GM21717 (cell line): ENCODE data around the gene CHD1.

Experiments
- ATAC-seq: cut with Tn5 transposase; IDR thresholded peaks from one replicate; pipeline ENCODE4 v1.9.1; 2021; ENCODE audit warnings: mild to moderate bottlenecking, moderate library complexity; ENCODE audit not compliant: unreplicated experiment

The CHD1 gene

DNA sequence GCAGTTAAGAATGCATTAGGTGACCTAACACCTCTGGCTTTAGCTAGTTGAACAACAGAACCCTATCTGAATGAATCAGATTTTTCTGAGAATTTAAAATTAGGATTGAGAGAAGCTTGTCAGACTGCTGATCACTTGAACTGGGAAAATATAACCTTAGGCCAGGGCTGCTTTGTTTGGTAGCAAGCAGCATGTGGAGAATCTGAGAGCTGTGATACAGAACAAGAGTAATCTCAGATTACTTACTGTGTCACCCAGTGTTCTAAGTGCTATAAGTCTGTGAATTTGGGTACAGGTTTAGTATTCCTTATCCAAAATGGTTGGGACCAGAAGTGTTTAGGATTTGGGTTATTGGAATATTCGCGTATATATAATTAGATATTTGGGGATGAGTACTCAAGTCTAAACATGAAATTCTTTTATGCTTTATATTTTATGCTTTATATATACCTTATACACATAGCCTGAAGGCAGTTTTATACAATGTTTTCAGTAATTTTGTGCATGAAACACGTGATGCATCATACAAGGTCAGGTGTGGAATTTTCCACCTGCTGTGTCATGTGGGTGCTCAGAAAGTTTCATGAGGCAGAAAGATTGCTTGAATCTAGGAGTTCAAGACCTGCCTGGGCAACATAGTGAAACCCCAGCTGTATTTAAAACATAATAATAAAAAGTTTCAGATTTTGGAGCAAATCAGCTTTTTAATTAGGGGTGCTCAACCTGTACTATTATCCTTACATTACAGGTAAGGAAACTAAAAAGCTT lies 8.3 kb upstream of the CHD1 start:
- ATAC-seq = no peak

DNA sequence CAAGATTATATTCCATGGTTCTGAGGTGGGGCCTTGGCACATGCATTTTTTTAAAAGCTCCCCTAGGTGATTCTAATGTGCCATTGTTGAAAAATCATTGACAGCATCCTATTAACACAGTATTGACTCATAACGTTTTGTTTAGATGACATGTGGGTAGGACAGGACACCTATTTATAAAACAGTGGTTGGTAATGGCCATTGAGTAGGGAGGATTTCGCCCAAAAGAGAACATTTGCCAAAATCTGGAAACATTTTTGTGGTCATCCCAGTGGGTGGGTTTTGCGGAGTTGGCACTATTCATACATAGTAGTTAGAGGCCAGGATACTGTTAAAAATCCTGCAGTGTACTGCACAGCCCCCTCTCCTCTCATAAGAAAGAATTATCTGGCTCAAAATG lies 6.4 kb upstream of the CHD1 start:
- ATAC-seq = no peak

DNA sequence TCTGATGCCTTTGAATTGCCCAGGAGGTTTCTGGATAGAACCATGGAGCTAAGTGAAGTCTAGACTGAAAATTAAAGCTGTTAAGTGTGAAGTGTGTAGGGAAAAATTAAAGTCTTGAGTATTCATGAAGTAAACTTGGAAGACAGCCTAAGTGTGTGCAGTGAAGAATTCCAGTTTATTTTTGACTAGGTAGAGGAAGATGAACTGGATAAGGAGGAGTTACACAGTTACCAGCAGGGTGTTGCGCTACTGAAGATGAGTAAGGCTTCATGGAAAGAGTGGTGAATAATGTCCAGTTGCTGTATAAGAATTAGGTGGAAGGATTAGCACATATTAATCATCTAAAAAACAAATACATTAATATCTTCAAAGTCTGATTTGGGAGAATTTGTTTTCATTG lies 5.7 kb upstream of the CHD1 start:
- no peak for ATAC-seq

DNA sequence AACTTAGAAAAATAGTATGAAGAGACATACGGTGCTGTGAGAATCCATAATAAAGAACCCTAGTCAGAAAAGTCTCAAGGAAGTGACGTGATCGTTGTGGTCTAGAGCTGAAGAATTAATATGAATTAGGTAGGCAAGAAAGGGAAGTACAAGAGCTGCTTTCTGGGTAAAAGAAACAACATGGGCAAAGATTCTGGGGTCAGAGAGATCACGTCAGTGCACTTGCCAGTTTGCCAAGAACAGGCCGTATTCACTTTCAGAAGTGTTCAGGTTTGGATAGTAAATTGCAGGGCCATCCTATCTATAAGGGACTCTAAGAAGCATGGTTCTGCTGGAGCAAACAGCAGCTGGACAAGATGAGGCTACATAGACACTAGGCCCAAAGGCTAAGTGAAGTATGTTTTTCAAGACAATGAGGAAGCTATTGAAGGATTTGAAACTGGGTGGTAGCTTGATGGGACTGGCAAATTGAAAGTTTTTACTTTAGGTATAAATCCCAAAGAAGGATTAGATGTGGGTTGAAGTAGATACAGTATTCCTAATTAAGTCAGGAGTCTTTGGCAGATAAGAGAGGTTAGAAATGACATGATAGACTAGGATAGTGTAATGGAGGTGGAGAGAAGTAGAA lies 4.8 kb upstream of the CHD1 start:
- peak; percentile 31 for ATAC-seq

GRCh38 chr5:98930972-98931762 lies 2.4 kb upstream of the CHD1 start:
- no peak for ATAC-seq

GRCh38 chr5:98929710-98930298 lies 997 bp upstream of the CHD1 start:
- ATAC-seq = no peak

DNA sequence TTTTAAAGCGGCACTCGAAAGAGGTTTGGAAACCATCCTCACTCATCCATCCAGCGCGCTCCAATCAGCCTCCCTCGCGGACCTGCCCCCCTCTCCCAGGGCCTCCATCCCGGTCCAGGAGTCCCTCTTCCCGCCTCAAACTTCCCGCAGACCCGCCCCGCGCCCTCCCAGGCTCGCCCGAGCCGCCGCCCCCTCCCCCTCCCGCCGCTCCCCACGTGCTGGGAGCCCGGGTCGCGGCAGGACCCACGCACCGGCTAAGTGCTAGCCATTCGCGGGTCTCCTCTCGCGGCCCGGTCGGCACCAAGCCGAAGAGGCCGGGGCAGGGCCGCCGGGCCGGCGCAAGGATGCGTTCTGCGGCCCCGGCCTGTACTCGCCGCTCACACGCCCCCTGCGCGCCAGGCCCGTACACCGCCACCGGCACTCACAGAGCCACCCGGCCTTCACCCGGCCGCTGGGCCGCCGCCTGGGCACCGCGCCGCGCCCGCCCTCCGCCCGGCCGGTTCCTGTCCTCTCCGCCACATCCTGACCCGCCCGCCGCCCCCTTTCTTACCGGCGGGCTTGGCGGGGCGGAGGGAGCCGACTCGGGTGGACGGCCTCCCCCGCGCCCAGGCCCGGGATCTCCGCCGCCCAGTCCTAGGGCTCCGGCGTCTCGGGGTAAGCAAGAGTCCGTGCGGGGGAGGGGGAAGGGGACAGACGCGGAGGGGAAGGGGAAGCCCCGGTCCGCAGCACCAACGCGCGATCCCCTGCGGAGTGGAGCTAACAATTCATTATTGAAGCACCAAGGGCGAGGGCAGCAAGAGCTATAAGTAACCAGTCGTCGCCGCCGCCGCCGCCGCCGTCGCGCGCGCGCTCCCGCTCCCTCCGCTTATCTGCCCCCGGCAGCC lies 576 bp downstream of the CHD1 start:
- ATAC-seq = peak; percentile 28

- ATAC-seq = peak; percentile 18
Measured at GRCh38 chr5:98927242-98927988, 1.4 kb downstream of the CHD1 start.

- ATAC-seq = no peak
Measured at GRCh38 chr5:98923966-98924365, 4.8 kb downstream of the CHD1 start.

DNA sequence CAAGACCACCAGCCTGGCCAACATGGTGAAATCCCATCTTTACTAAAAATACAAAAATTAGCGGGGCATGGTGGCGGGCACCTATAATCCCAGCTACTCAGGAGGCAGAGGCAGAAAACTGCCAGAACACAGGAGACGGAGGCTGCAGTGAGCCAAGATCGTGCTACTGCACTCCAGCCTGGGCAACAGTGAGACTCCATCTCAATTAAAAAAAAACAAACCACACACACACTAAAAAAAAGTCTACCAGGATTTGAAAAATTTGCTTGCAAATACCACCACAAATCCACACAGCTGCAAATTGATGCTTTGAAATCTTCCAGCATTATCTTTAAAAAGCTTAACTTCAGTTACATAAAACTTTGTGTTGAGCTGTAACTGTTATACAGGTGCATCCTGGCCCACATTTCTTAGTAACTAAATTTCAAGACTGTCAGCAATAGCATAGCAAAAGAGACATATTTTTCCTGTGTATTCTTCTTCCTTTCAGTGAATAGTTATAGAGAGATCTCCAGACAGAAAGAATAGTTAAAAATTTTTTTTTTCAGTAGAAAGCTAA lies 6.8 kb downstream of the CHD1 start:
- ATAC-seq = no peak

- ATAC-seq = peak; percentile 54
Measured at GRCh38 chr5:98917433-98917832, 11.4 kb downstream of the CHD1 start.

DNA sequence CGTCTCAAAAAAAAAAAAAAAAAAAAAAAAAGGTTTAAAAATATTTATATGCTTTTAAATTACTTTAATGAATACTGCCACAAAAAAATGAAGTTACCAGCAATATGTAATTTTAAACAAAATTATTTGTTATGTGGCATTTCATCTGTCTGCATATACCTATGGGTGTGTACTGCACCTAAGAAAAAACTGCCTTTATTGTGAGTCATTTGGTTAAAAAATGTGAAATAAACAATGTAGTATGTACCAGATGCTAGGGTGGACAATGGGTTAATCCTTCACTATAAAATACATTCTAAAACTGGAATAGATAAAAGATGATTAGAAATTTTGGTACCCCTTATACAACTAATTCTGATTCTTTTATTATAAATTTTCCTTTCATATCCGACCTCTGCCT lies 12.3 kb downstream of the CHD1 start:
- ATAC-seq = no peak

- no peak for ATAC-seq
Measured at GRCh38 chr5:98913911-98914310, 14.9 kb downstream of the CHD1 start.

DNA sequence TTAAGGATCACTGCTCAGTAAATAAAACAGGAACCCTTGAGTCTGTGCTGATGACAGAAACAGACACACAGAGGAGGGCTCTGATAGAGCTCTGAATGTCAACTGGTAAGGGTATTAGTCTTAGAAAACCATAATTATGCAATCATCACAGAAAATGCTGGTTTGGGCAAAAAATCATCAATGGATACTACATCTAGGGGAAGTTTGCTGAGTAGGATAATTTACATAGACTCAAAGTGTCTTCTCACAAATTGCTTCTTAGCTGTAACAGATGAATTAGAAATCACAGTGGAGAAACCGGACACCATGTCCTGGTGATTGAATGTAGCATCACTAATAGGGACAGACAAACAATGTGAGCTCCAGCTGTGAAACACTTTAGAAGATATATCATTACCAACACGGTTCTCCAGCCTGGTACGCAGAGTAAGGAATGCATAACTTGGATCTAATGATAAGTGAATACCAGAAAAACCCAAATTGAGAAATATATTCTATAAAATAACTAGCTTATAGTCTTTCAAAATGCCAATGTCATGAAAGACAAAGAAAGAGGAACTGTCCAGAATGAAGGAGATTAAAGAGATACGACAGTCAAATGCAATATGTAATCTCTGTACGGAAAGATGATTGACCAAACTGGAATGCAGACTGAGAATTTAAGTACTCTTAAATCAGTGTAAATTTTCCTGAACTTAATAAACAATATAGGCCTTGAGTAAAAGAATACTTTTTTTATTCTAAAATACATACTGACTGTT lies 17.3 kb downstream of the CHD1 start:
- no peak for ATAC-seq

- no peak for ATAC-seq
Measured at GRCh38 chr5:98909363-98909762, 19.4 kb downstream of the CHD1 start.

GRCh38 chr5:98907951-98908350 lies 20.9 kb downstream of the CHD1 start:
- no peak for ATAC-seq

DNA sequence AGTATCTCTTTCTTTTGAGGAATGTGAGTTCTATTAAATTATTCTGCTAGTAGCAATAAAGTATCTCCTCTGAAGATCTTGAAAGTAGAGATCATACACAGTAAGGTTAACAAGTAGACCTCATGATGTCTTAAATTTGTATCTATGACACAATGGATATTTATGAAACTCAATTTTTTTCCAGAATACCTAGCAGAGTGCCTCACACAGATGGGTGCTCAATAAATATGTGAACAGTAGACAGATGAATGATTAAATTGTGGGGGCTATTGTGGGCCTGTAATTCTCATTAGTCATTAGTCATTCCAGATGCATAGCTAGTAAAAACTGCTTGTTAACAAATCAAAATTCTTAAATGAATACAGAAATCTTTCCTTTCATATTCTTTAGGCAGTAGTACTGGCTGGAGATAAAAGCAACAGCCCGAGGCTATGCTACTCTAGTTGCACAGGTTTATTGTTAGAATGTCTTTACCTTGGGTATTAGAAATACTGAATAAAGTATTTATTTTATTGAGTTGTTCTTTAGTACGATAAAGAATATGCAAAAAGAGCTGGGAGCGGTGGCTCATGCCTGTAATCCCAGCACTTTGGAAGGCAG lies 22.0 kb downstream of the CHD1 start:
- no peak for ATAC-seq
